Measurements from ENCODE around the gene GPT2. TPM values are rescaled to one million over a fixed set of nuclear protein-coding genes. Genes with fewer than 3 reads are reported as not detected.

GPT2 gene
- total RNA-seq, 2 donors from 2014 or later, result 0.23 to 0.60 TPM

- no peak for DNase-seq
- Mint-ChIP-seq H3K27ac (no peak overlapping the region), H3K27me3 (peaks cover 24% of the 10 kb centered on the region), H3K4me1 (peaks cover 8% of the 10 kb centered on the region), H3K4me3 (no peak overlapping the region), H3K36me3 (ENCODE audit: low read depth) (no peaks in the 10 kb centered on the region)
- H3K9me3 ChIP-seq (ENCODE audit: control insufficient read depth, low read length, poor library complexity, severe bottlenecking), result no peaks in the 10 kb centered on the region
- ATAC-seq, result no peak
Observed at GRCh38 chr16:46882304-46882939, 1.7 kb upstream of the GPT2 start.

GRCh38 chr16:46882940-46883307 lies 1.2 kb upstream of the GPT2 start:
- H3K4me1 Mint-ChIP-seq, result peaks cover 8% of the 10 kb centered on the region
- H3K27me3 Mint-ChIP-seq, result peaks cover 24% of the 10 kb centered on the region
- ATAC-seq (no peak), DNase-seq (no peak)
- no peaks in the 10 kb centered on the region for H3K36me3 Mint-ChIP-seq (ENCODE audit: low read depth)
- H3K9me3 ChIP-seq (ENCODE audit: control insufficient read depth, low read length, poor library complexity, severe bottlenecking), result no peaks in the 10 kb centered on the region
- H3K27ac Mint-ChIP-seq, result no peak overlapping the region
- peak overlapping the region; percentile 92 for H3K4me3 Mint-ChIP-seq

GRCh38 chr16:46883353-46883689 lies 841 bp upstream of the GPT2 start:
- H3K9me3 ChIP-seq (ENCODE audit: control insufficient read depth, low read length, poor library complexity, severe bottlenecking), result no peaks in the 10 kb centered on the region
- H3K36me3 Mint-ChIP-seq (ENCODE audit: low read depth), result no peaks in the 10 kb centered on the region
- no peak for DNase-seq
- peak overlapping the region; percentile 92 for H3K4me3 Mint-ChIP-seq
- H3K27ac Mint-ChIP-seq, result no peak overlapping the region
- H3K27me3 Mint-ChIP-seq, result peaks cover 24% of the 10 kb centered on the region
- ATAC-seq, result no peak
- peaks cover 8% of the 10 kb centered on the region for H3K4me1 Mint-ChIP-seq

GRCh38 chr16:46884513-46885293 lies 541 bp downstream of the GPT2 start:
- Mint-ChIP-seq H3K27ac (no peak overlapping the region), H3K36me3 (ENCODE audit: low read depth) (no peaks in the 10 kb centered on the region), H3K4me1 (peaks cover 8% of the 10 kb centered on the region), H3K4me3 (peak overlapping the region; percentile 92), H3K27me3 (peaks cover 24% of the 10 kb centered on the region)
- peak; percentile 26 for ATAC-seq
- H3K9me3 ChIP-seq (ENCODE audit: control insufficient read depth, low read length, poor library complexity, severe bottlenecking), result no peaks in the 10 kb centered on the region
- no peak for DNase-seq

- ATAC-seq (no peak), DNase-seq (no peak)
- Mint-ChIP-seq H3K4me1 (peaks cover 8% of the 10 kb centered on the region), H3K27me3 (peaks cover 18% of the 10 kb centered on the region), H3K36me3 (ENCODE audit: low read depth) (no peaks in the 10 kb centered on the region), H3K4me3 (no peak overlapping the region), H3K27ac (no peak overlapping the region)
- no peaks in the 10 kb centered on the region for H3K9me3 ChIP-seq (ENCODE audit: control insufficient read depth, low read length, poor library complexity, severe bottlenecking)
Observed at GRCh38 chr16:46885960-46886763, 2.0 kb downstream of the GPT2 start.

GRCh38 chr16:46886764-46887523 lies 2.8 kb downstream of the GPT2 start:
- Mint-ChIP-seq H3K4me3 (no peak overlapping the region), H3K36me3 (ENCODE audit: low read depth) (no peaks in the 10 kb centered on the region), H3K27ac (no peak overlapping the region), H3K27me3 (peaks cover 18% of the 10 kb centered on the region), H3K4me1 (peaks cover 8% of the 10 kb centered on the region)
- no peaks in the 10 kb centered on the region for H3K9me3 ChIP-seq (ENCODE audit: control insufficient read depth, low read length, poor library complexity, severe bottlenecking)
- ATAC-seq, result no peak
- DNase-seq, result no peak

GRCh38 chr16:46887524-46887854 lies 3.3 kb downstream of the GPT2 start:
- peaks cover 8% of the 10 kb centered on the region for H3K4me1 Mint-ChIP-seq
- H3K27ac Mint-ChIP-seq, result no peak overlapping the region
- peaks cover 15% of the 10 kb centered on the region for H3K27me3 Mint-ChIP-seq
- H3K36me3 Mint-ChIP-seq (ENCODE audit: low read depth), result no peaks in the 10 kb centered on the region
- DNase-seq (no peak), ATAC-seq (no peak)
- H3K9me3 ChIP-seq (ENCODE audit: control insufficient read depth, low read length, poor library complexity, severe bottlenecking), result no peaks in the 10 kb centered on the region
- H3K4me3 Mint-ChIP-seq, result no peak overlapping the region

- Mint-ChIP-seq H3K4me1 (peaks cover 3% of the 10 kb centered on the region), H3K4me3 (no peak overlapping the region), H3K27ac (no peak overlapping the region), H3K36me3 (ENCODE audit: low read depth) (no peaks in the 10 kb centered on the region), H3K27me3 (peaks cover 6% of the 10 kb centered on the region)
- H3K9me3 ChIP-seq (ENCODE audit: control insufficient read depth, low read length, poor library complexity, severe bottlenecking), result no peaks in the 10 kb centered on the region
- ATAC-seq (no peak), DNase-seq (no peak)
Observed at GRCh38 chr16:46889245-46889941, 5.2 kb downstream of the GPT2 start.

GRCh38 chr16:46889942-46890300 lies 5.8 kb downstream of the GPT2 start:
- DNase-seq (no peak), ATAC-seq (no peak)
- H3K9me3 ChIP-seq (ENCODE audit: control insufficient read depth, low read length, poor library complexity, severe bottlenecking), result no peaks in the 10 kb centered on the region
- Mint-ChIP-seq H3K27me3 (peaks cover 6% of the 10 kb centered on the region), H3K4me3 (no peak overlapping the region), H3K4me1 (peaks cover 2% of the 10 kb centered on the region), H3K27ac (no peak overlapping the region), H3K36me3 (ENCODE audit: low read depth) (no peaks in the 10 kb centered on the region)

- no peaks in the 10 kb centered on the region for H3K36me3 Mint-ChIP-seq (ENCODE audit: low read depth)
- H3K4me1 Mint-ChIP-seq, result no peaks in the 10 kb centered on the region
- no peaks in the 10 kb centered on the region for H3K27me3 Mint-ChIP-seq
- ATAC-seq (no peak), DNase-seq (no peak)
- H3K27ac Mint-ChIP-seq, result no peak overlapping the region
- no peaks in the 10 kb centered on the region for H3K9me3 ChIP-seq (ENCODE audit: control insufficient read depth, low read length, poor library complexity, severe bottlenecking)
- no peak overlapping the region for H3K4me3 Mint-ChIP-seq
Observed at GRCh38 chr16:46891910-46892309, 7.7 kb downstream of the GPT2 start.

- Mint-ChIP-seq H3K4me1 (no peaks in the 10 kb centered on the region), H3K36me3 (ENCODE audit: low read depth) (no peaks in the 10 kb centered on the region), H3K4me3 (no peak overlapping the region), H3K27me3 (no peaks in the 10 kb centered on the region), H3K27ac (no peak overlapping the region)
- no peak for DNase-seq
- H3K9me3 ChIP-seq (ENCODE audit: control insufficient read depth, low read length, poor library complexity, severe bottlenecking), result no peaks in the 10 kb centered on the region
- ATAC-seq, result no peak
Observed at GRCh38 chr16:46894036-46894672, 10.0 kb downstream of the GPT2 start.
